GM18498 (cell line): ENCODE data around the gene TNKS2.
"Not testable (repeated sequence)": the region's sequence is repeated elsewhere in the genome, so short reads cannot be mapped to it uniquely, and the experiment has no call there.

ENCODE experiments used
- ATAC-seq: cut with Tn5 transposase; IDR thresholded peaks from one replicate; pipeline ENCODE4 v1.9.1; 2021; ENCODE audit warnings: mild to moderate bottlenecking, moderate library complexity; ENCODE audit not compliant: unreplicated experiment

The TNKS2 gene

GRCh38 chr10:91796331-91797047 lies 1.7 kb upstream of the TNKS2 start:
- peak; percentile 44 for ATAC-seq

DNA sequence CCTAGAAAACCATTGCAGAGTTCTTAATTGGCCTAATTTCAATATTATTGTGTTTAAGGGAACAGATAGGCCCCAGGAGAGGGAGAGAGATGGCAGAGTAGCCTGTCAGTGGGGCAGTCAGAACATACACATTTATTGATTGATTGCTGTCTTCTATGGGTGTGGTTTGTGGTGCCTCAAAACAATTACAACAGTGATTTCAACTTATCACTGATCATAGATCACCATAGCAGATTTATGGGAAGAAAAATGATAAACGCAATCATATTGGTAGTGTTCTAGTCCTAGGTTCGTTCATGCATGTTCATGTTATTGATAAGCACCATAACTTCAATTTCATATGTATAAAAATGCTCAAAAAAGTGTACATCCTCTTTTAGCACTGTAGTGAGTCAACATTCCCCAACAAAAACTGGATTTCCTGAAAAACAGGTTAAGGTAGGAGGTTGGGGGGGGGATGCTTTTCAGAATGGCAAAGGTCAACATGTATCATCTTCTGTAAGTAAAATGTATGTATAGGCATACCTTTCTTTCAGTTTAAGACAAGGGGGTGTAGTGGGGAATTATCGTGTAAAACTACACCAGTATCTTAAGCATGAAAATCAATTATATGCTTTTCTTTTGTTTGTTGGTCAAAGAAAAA lies 1.1 kb upstream of the TNKS2 start:
- no peak for ATAC-seq

- peak; percentile 44 for ATAC-seq
These were observed 704 bp downstream of the TNKS2 start for GRCh38 chr10:91798649-91799611.

DNA sequence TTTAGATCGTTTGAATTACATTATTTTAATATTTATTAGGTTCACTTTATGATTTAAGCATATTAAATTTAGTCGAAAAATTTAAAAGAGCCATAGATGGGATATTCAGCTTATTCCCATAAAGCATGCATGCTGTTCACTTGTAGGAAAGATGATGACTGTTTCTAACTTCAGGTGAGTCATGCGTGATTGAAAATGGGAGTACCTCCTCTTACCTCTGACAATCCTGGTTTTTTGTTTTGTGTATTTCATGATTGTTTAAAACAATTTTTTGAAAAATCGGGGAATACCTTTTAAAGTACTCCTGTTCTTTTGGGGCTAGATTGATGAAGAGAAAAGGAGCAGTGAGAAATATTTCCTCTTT lies 1.4 kb downstream of the TNKS2 start:
- no peak for ATAC-seq

- ATAC-seq: no peak
These were observed 2.0 kb downstream of the TNKS2 start for GRCh38 chr10:91800182-91800581.

- no peak for ATAC-seq
These were observed 2.5 kb downstream of the TNKS2 start for GRCh38 chr10:91800756-91801155.

GRCh38 chr10:91803386-91804125 lies 5.3 kb downstream of the TNKS2 start:
- ATAC-seq: no peak

DNA sequence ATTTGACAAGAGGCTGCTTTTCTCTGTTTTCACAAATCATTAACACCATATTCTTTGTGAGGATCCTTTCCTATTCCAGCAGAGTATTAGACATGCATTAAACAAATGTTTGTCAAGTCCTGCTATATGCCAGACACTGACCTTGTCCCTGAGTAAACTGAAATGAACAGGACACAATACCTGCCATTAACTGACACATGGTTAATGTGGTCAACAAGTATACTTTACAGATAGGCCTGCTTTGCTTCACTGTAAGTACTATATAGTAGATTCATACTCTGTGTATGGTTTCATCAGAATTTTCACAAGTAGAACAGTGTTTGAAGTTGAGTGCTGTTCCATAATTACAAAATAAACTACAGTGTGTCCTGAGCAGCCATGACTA lies 5.9 kb downstream of the TNKS2 start:
- no peak for ATAC-seq

GRCh38 chr10:91805110-91805838 lies 7.0 kb downstream of the TNKS2 start:
- no peak for ATAC-seq

GRCh38 chr10:91807264-91807663 lies 9.0 kb downstream of the TNKS2 start:
- not testable (repeated sequence) for ATAC-seq

DNA sequence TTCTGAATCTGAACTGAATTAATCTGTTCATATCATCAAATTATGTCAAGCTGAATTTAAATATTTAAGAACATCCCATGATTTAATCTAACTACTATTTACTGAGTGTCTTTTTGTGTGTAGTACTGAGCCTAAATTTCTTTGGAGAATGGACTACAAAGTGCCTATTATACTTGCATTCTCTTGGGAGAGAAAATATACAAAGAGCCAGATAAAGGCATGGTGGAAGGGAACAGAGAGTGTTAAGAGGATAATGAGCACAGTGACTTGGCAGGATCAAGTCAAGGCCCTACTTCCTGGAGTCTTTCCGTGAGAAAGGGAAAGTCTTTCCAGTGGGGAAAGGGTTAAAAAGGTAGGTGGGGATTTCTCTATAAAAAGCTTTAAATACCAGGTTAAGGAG lies 15.0 kb downstream of the TNKS2 start:
- ATAC-seq: no peak

DNA sequence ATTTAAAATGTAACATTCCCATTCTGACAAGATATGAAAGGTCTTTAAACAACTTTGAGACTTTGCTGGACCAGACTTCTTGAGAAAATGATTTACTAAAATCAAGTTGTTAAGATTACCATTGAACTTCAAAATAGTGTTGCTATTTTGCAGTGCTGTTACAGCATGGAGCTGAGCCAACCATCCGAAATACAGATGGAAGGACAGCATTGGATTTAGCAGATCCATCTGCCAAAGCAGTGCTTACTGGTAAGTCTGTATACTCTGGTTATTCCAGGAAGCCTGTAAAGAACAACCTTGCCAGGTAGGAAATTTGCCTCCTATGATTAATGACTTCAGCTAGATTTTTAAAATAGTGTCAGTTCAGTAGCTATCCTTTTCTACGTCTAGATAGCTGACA lies 18.8 kb downstream of the TNKS2 start:
- ATAC-seq: no peak

- no peak for ATAC-seq
These were observed 21.9 kb downstream of the TNKS2 start for GRCh38 chr10:91820144-91820543.

GRCh38 chr10:91824076-91824475 lies 25.9 kb downstream of the TNKS2 start:
- no peak for ATAC-seq

DNA sequence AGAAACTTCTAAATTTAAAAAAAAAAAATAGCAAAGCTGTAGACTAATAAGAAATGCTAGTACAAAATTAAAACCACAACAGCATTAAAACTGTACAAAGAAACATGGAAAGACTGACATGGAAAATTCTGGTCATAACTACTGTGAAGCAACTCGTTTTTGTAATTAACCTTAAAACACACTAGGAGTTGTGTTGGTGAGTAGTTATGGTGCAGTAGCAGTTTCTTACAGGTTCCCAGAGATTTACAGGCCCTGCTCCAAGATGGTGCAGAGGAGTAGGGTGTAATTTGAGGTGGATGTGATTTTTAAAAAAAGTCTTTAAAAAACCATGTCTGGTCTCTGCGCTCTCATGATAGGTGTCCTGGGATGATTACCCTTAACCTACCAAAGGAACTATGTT lies 31.0 kb downstream of the TNKS2 start:
- ATAC-seq: no peak

DNA sequence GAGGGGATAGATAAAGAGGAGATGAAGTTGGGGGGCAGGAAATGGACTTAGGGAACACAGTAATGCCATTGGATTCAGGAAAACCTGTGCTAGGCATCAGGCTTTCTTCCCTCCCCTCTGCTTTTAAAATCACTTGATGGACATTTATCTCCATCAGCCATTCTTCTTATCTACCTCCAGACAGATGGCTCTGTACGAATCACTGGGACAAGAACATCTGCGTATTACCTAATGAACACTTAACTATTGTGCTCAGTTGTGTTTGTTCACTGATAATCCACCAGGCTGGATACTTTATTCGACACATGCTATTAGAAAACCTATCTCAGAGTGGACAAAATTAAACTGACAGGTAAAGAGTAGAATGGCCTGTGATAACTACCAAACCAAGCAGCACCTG lies 40.0 kb downstream of the TNKS2 start:
- no peak for ATAC-seq

GRCh38 chr10:91843083-91843482 lies 44.9 kb downstream of the TNKS2 start:
- ATAC-seq: no peak

- no peak for ATAC-seq
These were observed 58.4 kb downstream of the TNKS2 start for GRCh38 chr10:91856637-91857036.

DNA sequence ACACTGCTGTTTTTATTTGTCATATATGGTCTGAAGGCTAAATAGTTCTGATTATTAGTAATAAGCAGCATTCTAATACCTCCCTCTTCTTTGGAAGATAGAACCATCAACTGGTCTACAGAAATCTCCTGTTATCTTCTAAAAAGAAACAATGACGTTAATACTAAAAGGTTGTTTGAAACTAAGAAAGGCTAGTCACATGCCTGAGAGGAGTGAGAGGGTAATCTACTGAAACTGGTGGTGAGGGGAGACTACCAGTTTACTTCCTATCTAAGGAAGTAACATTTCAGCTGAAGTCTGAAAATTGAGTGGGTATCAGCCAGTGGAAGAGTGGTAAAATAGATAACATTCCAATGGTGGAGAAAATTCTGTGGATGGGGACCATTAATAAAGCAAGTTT lies 62.7 kb downstream of the TNKS2 start:
- no peak for ATAC-seq

GRCh38 chr10:91864099-91864498 lies 65.9 kb downstream of the TNKS2 start:
- no peak for ATAC-seq
